ENCODE measurements around the gene CISH. TPM values are rescaled to one million over a fixed set of nuclear protein-coding genes. Genes with fewer than 3 reads are reported as not detected.

Gene CISH
- total RNA-seq, 1 experiment from 2014 or later, result 1.6 TPM

DNA sequence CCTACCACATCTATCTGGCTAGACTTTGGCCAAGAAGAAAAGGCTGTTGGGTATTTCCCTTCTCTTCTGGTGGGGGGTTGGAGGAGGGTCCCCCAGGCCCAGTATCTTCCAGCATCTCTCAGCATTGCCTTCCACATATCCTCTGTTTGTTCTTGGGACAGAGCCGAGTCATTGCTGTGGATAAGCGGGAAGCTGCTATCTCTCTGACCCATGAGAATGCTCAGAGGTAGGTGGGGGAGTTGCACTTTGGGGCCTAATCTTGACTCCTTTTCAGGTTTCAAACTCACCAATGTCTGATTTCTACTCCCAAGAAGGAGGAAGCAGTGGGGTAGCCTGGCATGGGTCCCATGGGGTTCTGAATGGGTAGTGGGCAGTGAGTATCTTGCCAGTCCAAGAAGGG, 34.2 kb downstream of the CISH start:
- intact Hi-C loops (cut with micrococcal nuclease; ENCODE audit: unreplicated experiment), result no loop called here
- CTCF ChIA-PET, result no interaction called here
- no peak for DNase-seq
- TF ChIP-seq, protein P1, sequence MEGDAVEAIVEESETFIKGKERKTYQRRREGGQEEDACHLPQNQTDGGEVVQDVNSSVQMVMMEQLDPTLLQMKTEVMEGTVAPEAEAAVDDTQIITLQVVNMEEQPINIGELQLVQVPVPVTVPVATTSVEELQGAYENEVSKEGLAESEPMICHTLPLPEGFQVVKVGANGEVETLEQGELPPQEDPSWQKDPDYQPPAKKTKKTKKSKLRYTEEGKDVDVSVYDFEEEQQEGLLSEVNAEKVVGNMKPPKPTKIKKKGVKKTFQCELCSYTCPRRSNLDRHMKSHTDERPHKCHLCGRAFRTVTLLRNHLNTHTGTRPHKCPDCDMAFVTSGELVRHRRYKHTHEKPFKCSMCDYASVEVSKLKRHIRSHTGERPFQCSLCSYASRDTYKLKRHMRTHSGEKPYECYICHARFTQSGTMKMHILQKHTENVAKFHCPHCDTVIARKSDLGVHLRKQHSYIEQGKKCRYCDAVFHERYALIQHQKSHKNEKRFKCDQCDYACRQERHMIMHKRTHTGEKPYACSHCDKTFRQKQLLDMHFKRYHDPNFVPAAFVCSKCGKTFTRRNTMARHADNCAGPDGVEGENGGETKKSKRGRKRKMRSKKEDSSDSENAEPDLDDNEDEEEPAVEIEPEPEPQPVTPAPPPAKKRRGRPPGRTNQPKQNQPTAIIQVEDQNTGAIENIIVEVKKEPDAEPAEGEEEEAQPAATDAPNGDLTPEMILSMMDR (IDR thresholded peaks at IDR 0.05; ENCODE audit: unreplicated experiment), result no peak
- no TSS peak for BruUV-seq (replicated peaks)
- Mint-ChIP-seq H3K27ac (ENCODE audit: unreplicated experiment) (no peak overlapping the region), H3K4me1 (ENCODE audit: low read depth, unreplicated experiment) (no peaks in the 10 kb centered on the region), H3K36me3 (ENCODE audit: insufficient read depth, unreplicated experiment) (no peaks in the 10 kb centered on the region), H3K4me3 (ENCODE audit: low read depth, unreplicated experiment) (no peak overlapping the region), H3K27me3 (ENCODE audit: unreplicated experiment) (no peaks in the 10 kb centered on the region), H3K9me3 (ENCODE audit: low read depth, unreplicated experiment) (no peaks in the 10 kb centered on the region)

DNA sequence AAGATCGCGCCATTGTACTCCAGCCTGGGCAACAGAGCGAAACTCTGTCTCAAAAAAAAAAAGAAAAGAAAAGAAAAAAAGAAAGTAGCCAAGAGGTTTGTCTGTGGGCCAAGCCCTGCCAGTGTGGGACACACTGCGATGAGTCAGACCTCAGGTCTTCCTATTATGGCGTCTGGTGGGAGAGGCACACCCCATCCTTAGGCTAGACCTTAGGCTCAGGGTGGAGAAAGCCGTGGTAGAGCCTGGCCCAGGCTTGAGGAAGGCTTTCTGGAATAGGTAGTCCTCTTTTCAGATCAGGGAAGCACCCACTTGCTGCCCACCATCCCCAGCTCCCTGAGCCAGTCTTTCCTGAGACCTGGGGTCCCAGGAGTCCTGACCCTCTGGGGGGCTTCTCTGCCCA, 36.2 kb downstream of the CISH start:
- no peak overlapping the region for H3K4me3 Mint-ChIP-seq (ENCODE audit: low read depth, unreplicated experiment)
- DNase-seq, result no peak
- intact Hi-C loops (cut with micrococcal nuclease; ENCODE audit: unreplicated experiment), result no loop called here
- H3K36me3 Mint-ChIP-seq (ENCODE audit: insufficient read depth, unreplicated experiment), result peaks cover 5% of the 10 kb centered on the region
- H3K9me3 Mint-ChIP-seq (ENCODE audit: low read depth, unreplicated experiment), result no peaks in the 10 kb centered on the region
- H3K4me1 Mint-ChIP-seq (ENCODE audit: low read depth, unreplicated experiment), result peaks cover 8% of the 10 kb centered on the region
- no TSS peak for BruUV-seq (replicated peaks)
- TF ChIP-seq, protein P1 (IDR thresholded peaks at IDR 0.05; ENCODE audit: unreplicated experiment), result no peak
- no peaks in the 10 kb centered on the region for H3K27me3 Mint-ChIP-seq (ENCODE audit: unreplicated experiment)
- H3K27ac Mint-ChIP-seq (ENCODE audit: unreplicated experiment), result no peak overlapping the region
- CTCF ChIA-PET, result interaction anchor here (0.6 kb wide), 1 partner anchor 393 kb away, joined by 5 read pairs; no protein-coding TSS in a partner anchor

DNA sequence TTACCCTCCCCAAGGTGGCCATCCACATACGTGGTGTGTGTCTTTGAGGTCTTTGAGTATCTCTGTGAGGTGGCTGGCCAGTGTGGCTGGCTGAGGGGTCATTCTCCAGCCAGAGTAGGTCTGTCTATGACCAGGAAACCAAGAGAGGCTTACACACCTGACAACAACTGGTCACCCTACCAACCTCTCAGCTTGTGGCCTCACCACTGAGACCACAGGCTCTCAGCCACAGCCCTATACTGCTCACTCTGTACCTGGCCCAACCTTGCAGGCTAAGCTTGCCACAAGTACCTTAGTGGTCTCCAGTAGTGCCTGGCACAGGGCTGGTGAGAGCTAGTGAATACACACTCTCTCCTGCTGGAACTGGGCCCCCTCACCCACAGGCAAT, 37.1 kb downstream of the CISH start:
- CTCF ChIA-PET, result no interaction called here
- H3K4me1 Mint-ChIP-seq (ENCODE audit: low read depth, unreplicated experiment), result peaks cover 10% of the 10 kb centered on the region
- BruUV-seq (replicated peaks), result no TSS peak
- no peak for DNase-seq
- H3K27ac Mint-ChIP-seq (ENCODE audit: unreplicated experiment), result no peak overlapping the region
- TF ChIP-seq, protein P1 (IDR thresholded peaks at IDR 0.05; ENCODE audit: unreplicated experiment), result no peak
- intact Hi-C loops (cut with micrococcal nuclease; ENCODE audit: unreplicated experiment), result no loop called here
- peaks cover 14% of the 10 kb centered on the region for H3K36me3 Mint-ChIP-seq (ENCODE audit: insufficient read depth, unreplicated experiment)
- H3K4me3 Mint-ChIP-seq (ENCODE audit: low read depth, unreplicated experiment), result no peak overlapping the region
- no peaks in the 10 kb centered on the region for H3K27me3 Mint-ChIP-seq (ENCODE audit: unreplicated experiment)
- H3K9me3 Mint-ChIP-seq (ENCODE audit: low read depth, unreplicated experiment), result no peaks in the 10 kb centered on the region

DNA sequence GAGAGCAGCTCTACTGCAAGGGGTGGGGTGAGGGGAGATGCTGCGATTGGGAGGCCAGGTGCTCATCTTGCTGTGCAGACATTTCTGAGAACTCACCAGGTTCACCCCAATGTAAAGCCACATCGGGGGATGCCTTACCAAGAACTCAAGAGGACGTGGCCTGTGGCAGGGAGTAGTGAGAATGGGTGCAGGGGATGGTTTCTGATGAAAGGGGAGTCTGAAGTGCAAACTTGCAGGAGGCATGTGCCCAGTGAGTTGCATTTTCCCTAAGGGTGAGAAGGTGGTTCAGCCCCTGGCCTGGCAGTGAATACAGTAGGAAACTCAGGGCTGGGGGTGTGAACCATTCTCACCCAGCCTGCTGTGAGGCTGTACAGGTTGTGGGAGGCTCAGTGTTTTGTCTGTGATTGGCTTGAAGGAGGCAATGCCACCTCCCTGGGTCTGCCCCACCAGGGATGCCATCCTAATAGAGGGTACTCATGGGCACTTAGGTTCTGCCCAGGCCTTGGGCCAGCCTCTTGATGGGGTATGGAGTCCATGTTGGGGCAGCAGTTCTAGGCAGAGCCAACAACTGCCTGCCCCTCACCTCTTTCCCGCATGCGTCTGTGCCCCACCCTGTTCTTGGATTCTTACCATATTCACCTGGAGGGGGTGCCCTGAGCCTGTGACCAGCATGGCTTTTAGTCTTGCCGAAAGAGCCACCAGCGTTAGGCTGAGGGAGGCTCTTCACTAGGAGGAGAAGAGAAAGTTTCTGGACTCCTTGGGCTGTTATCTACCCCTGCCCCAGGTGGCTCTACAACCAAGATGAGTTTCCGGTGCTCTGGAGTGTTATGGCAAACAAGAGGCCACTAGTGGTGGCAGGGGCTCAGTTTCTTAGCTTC, 37.8 kb downstream of the CISH start:
- no peak overlapping the region for H3K27ac Mint-ChIP-seq (ENCODE audit: unreplicated experiment)
- H3K4me1 Mint-ChIP-seq (ENCODE audit: low read depth, unreplicated experiment), result peaks cover 10% of the 10 kb centered on the region
- no peaks in the 10 kb centered on the region for H3K9me3 Mint-ChIP-seq (ENCODE audit: low read depth, unreplicated experiment)
- CTCF ChIA-PET, result interaction anchor here (1.3 kb wide), 1 partner anchor 38 kb away, joined by 3 read pairs; the partner anchor contains the start of gene CISH
- no peaks in the 10 kb centered on the region for H3K27me3 Mint-ChIP-seq (ENCODE audit: unreplicated experiment)
- TF ChIP-seq, protein P1 (IDR thresholded peaks at IDR 0.05; ENCODE audit: unreplicated experiment), result no peak
- no peak for DNase-seq
- no TSS peak for BruUV-seq (replicated peaks)
- intact Hi-C loops (cut with micrococcal nuclease; ENCODE audit: unreplicated experiment), result no loop called here
- no peak overlapping the region for H3K4me3 Mint-ChIP-seq (ENCODE audit: low read depth, unreplicated experiment)
- peaks cover 21% of the 10 kb centered on the region for H3K36me3 Mint-ChIP-seq (ENCODE audit: insufficient read depth, unreplicated experiment)

All from Calu3 (cell line).